NOMO-1 treated with dmso at 0.1 percent for 144 hours (cell line): ENCODE data around the gene UCK2.

Experiments
- DNase-seq: peaks from one replicate; lab custom pipeline; 2025; ENCODE audit not compliant: unreplicated experiment; lab: John Stamatoyannopoulos, UW

Gene UCK2

GRCh38 chr1:165833358-165833757, 5.9 kb downstream of the UCK2 start:
- no peak for DNase-seq

GRCh38 chr1:165834229-165834628, 6.8 kb downstream of the UCK2 start:
- DNase-seq, result no peak

- no peak for DNase-seq
These were observed 7.5 kb downstream of the UCK2 start for GRCh38 chr1:165834881-165835280.

GRCh38 chr1:165836664-165837482, 9.5 kb downstream of the UCK2 start:
- no peak for DNase-seq

- no peak for DNase-seq
These were observed 10.5 kb downstream of the UCK2 start for GRCh38 chr1:165837838-165838364.

GRCh38 chr1:165840423-165840822, 13.0 kb downstream of the UCK2 start:
- no peak for DNase-seq

GRCh38 chr1:165841582-165842017, 14.2 kb downstream of the UCK2 start:
- DNase-seq, result no peak

- no peak for DNase-seq
These were observed 14.7 kb downstream of the UCK2 start for GRCh38 chr1:165842023-165842670.

- DNase-seq, result peak; percentile 8
These were observed 15.3 kb downstream of the UCK2 start for GRCh38 chr1:165842671-165843129.

- DNase-seq, result no peak
These were observed 15.9 kb downstream of the UCK2 start for GRCh38 chr1:165843304-165843703.

GRCh38 chr1:165844114-165844798, 16.8 kb downstream of the UCK2 start:
- DNase-seq, result no peak

- no peak for DNase-seq
These were observed 17.5 kb downstream of the UCK2 start for GRCh38 chr1:165844933-165845332.

GRCh38 chr1:165845569-165845968, 18.2 kb downstream of the UCK2 start:
- no peak for DNase-seq

- DNase-seq, result no peak
These were observed 18.8 kb downstream of the UCK2 start for GRCh38 chr1:165845992-165846748.

- no peak for DNase-seq
These were observed 20.1 kb downstream of the UCK2 start for GRCh38 chr1:165847486-165847885.

- DNase-seq, result no peak
These were observed 22.1 kb downstream of the UCK2 start for GRCh38 chr1:165849353-165850133.

GRCh38 chr1:165851034-165851658, 23.7 kb downstream of the UCK2 start:
- DNase-seq, result peak; percentile 28

GRCh38 chr1:165852871-165853270, 25.5 kb downstream of the UCK2 start:
- DNase-seq, result no peak

GRCh38 chr1:165853528-165854075, 26.2 kb downstream of the UCK2 start:
- no peak for DNase-seq
